HG03039 (cell line): ENCODE measurements around the gene SLC29A1.
"Not testable (repeated sequence)": the region's sequence is repeated elsewhere in the genome, so short reads cannot be mapped to it uniquely, and the experiment has no call there.

Source experiments
- ATAC-seq: cut with Tn5 transposase; IDR thresholded peaks from one replicate; pipeline ENCODE4 v1.9.1; 2021; ENCODE audit warnings: mild to moderate bottlenecking, moderate library complexity; ENCODE audit not compliant: unreplicated experiment

SLC29A1 gene

DNA sequence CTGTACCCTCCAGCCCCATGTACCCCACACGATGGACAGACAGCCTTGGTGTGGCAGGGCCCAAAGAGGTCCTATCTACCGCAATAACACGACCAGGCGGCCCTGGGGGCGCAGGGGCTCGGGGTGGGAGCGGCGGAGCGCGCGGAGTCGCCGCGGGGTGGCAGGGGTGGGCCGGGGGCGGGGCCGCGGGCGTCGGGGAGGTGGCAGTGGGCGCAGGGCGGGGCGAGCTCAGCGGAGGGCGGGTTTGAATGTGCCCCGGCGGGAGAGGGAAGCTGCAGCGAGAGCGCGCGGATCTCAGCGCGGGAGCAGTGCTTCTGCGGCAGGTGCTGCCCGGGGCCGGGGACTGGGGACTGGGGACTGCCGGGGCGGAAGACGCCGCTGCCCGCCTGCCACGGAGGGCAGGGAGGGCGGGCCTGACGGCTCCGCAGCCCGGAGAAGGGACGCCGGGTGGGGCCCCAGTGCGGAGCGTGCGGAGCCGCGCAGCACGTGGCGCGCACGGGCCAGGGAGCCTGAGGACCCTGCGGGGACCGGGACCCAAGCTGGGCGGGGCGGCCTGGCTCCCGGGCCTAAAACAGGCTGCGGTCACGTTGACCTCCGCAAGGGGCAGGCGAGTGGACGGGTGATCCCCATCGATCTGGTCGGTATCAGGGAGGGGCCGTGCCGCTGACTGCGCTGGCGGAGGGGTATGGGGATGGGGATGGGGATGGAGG lies at the start of gene SLC29A1:
Gene SLC29A1, plus strand, starts transcription at position 277 of the 710 bp plus-strand sequence. CDS start 3,719 bp downstream, outside the sequence.
- no peak for ATAC-seq

DNA sequence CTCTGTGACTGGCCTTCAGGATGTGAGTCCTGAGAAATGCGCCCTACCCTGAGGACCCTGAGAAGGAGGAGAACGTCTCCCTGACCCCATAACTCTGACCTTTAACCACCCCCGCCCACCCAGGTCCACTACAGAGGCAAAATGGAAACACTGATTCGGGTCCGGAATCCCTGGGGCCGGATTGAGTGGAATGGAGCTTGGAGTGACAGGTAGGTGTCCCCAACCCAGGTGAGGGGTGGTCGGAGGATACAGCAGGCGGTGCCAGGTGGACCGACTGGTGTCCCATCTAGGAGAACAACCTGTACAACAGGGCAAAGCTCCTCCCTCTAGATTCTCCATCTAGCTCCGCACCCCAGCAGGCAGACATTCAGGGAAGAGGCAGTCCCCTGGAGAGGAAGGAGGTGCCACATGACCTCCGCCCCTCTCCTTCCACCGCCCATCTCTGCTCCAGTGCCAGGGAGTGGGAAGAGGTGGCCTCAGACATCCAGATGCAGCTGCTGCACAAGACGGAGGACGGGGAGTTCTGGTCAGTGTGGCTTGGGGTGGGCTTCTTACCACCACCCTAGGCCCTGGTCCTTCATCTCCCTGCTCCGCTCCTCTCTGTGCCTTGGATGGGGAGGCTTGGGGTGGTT lies 47.1 kb upstream of the SLC29A1 start:
- no peak for ATAC-seq

DNA sequence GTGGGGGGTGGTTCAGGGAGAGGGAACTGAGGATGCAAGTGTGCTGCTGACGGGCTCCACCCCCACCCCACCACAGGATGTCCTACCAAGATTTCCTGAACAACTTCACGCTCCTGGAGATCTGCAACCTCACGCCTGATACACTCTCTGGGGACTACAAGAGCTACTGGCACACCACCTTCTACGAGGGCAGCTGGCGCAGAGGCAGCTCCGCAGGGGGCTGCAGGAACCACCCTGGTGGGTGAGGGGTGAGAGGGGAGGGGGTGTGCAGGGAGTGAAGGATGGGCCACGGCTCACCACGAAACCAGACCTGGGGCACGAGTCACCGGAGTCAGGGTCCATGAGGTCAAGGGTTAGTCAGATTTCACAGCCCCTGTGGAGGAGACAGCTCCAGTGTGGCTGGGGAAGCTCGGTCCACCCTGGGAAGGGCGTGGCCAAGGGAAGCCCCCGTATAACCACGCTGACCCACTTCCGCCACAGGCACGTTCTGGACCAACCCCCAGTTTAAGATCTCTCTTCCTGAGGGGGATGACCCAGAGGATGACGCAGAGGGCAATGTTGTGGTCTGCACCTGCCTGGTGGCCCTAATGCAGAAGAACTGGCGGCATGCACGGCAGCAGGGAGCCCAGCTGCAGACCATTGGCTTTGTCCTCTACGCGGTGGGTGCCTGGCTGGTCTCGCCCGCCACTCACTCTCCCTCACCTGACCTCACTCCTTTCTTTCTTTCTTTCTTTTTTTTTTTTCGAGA lies 46.5 kb upstream of the SLC29A1 start:
- no peak for ATAC-seq

GRCh38 chr6:44177691-44178423 lies 45.5 kb upstream of the SLC29A1 start:
- ATAC-seq = no peak

DNA sequence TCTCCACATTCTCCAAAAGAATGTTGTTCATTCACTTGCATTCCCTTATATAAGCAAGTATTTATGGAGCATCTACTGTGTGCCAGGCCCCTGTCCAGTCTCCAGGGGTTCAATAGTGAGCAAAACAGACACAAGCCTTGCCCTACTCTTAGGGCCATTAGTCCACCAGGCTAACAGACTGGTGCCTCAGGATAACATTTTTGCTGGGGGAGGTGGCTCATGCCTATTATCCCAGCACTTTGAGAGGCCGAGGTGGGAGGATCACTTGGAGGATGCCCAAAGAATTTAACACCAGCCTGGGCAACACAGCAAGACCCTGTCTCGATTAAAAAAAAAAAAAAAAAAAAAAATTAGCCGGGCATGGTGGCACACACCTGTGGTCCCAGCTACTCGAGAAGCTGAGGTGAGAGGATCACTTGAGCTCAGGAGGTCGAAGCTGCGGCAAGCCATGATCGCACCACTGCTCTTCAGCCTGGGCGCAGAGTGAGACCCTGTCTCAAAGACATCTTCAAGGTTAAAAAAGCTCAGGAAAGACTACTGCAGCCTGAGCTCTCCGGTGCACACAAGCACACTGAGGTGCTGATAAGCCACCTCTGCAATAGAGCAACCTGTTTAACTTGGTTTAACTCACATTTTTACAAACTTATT lies 44.8 kb upstream of the SLC29A1 start:
- ATAC-seq = no peak

DNA sequence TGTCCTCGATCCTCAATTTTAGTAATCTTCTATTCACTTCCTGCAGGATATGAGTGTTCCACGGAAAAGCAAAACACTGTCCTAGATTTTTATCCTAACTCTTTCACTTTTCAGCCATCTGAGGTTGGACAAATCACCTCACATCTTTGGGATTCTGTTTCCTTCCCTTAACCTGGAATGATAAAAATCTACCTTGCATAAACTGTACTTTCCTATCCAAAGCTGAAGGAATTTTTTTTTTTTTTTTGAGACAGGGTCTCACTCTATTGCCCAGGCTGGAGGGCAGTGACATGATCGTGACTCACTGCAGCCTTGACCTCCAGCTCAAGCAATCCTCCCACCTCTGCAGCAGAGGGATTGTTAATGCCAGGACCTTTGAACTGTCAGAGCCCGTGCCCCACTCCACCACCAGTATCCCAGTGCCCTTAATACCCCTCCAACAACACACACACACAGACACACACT lies 44.3 kb upstream of the SLC29A1 start:
- no peak for ATAC-seq

- ATAC-seq = no peak
These were observed 43.7 kb upstream of the SLC29A1 start for GRCh38 chr6:44179648-44180047.

DNA sequence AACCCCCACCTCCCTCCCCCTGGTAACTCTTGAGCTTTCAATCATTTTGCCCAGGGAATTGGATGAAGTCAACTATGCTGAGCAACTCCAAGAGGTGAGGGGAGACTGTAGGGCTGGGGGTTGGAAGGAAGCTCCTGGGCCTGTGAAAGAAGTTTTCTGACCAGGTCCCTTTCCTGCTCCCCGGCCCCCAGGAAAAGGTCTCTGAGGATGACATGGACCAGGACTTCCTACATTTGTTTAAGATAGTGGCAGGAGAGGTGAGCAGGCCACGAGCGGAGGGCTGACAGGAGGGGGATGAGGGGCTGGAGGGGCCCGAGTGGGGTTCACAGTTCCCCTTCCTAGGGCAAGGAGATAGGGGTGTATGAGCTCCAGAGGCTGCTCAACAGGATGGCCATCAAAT lies 43.0 kb upstream of the SLC29A1 start:
- ATAC-seq = no peak

- ATAC-seq = no peak
These were observed 42.5 kb upstream of the SLC29A1 start for GRCh38 chr6:44180886-44181285.

DNA sequence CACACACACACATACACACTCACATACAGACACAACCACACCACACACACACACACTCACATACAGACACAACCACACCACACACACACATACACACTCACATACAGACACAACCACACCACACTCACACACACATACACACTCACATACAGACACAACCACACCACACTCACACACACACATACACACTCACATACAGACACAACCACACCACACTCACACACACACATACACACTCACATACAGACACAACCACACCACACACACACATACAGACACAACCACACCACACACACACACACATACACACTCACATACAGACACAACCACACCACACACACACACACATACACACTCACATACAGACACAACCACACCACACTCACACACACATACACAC lies 41.6 kb upstream of the SLC29A1 start:
- ATAC-seq = not testable (repeated sequence)

GRCh38 chr6:44182911-44183390 lies 40.4 kb upstream of the SLC29A1 start:
- no peak for ATAC-seq

- no peak for ATAC-seq
These were observed 39.6 kb upstream of the SLC29A1 start for GRCh38 chr6:44183783-44184182.

- not testable (repeated sequence) for ATAC-seq
These were observed 38.0 kb upstream of the SLC29A1 start for GRCh38 chr6:44185356-44185755.

GRCh38 chr6:44185953-44186634 lies 37.3 kb upstream of the SLC29A1 start:
- ATAC-seq = no peak

GRCh38 chr6:44186635-44187025 lies 36.8 kb upstream of the SLC29A1 start:
- no peak for ATAC-seq

DNA sequence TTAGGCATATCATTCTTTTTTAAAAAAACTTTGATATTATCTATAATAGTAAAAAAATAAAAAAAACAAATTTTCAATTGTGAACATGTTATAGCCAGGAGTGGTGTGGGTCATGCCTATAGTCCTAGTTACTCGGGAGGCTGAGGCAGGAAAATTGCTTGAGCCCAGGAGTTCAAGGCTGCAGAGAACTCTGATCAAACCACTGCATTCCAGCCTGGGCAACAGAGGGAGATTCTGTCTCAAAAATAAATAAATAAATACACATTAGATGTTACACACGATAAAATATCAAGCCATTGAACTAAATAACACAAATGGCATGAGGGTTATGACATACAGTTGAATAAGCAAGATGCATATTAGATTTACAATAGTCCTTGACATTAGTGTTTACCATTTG lies 34.6 kb upstream of the SLC29A1 start:
- no peak for ATAC-seq

DNA sequence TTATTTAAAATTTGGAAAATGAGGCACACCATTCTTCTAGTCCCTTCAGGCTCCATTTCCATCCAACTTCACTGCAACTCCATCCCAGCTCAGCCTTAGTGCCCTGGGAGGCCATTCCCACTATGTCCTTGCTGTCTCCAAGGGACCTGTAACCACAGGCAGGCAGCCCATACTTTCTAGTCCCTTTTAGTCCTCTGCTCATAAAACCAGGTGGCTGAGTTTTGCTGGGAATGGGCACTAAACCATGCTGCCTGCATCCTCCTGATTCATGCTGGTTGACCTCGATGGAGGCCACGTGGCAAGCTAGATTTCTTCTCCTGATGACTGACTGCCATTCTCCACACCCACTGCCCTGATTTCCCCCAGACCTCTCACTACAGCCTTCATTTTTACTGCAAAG lies 34.1 kb upstream of the SLC29A1 start:
- ATAC-seq = no peak

DNA sequence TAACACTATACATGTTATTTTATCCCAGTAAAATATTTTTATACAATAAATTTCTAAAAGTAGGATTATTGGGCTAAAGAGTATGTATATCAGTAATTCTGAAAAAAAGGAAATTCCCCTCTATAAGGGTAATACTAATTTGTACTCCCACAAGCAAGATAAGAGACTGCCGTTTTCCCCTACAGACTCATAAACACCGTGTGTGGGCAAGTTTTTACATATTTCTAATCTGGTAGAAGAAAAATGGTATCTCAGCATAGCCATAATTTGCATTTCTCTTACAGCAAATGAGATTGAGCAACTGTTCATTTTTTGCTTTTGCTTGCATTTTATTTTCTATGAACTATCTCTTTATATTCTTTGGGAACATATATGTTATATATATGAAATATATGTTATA lies 32.7 kb upstream of the SLC29A1 start:
- ATAC-seq = peak; percentile 66

DNA sequence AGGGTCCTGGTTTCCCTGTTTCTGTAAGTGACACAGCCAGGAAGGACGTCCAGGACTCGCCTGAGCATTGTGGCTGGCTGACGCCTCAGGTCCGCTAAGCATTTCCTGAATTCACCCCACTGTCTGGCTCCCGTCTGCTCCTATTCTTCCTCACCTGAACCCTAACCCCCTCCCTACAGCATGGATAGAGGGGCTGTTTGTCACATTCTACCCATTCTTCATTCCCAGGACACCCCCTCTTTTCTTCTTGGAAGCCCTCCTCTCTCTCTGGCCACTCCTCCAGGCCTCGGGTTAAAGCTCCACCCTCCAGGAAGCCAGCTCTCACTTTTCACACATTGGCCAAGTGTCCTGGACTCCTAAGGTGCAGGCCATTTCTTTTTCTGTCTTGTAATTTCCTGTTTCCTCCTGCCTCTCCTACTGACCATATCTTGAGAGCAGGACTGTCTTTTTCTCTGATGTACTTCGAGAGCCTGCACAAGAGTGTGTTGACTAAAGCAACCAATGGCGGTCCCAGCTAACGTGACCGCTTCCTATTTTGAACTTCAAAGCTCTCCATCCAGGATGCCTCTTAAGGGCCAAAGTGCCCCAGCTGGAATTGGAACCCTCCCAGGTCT lies 30.9 kb upstream of the SLC29A1 start:
- no peak for ATAC-seq
